Heart left ventricle (tissue), 13 donors: ENCODE data around the gene ARHGAP44.

Experiments
- POLR2A ChIP-seq, 2 donors: fragments of 450-650 bp; IDR thresholded peaks; one replicate each; pipeline ENCODE4 v1.6.1; 2017; ENCODE audit warnings: antibody characterized with exemption in 2 of 2, mild to moderate bottlenecking in 2 of 2, moderate library complexity in 2 of 2
- TF ChIP-seq, protein P1 (sequence below), 12 donors: fragments of 200-600 bp; sonication (generic) in 4 of 12; IDR thresholded peaks; one replicate each; pipeline versions ENCODE4 v1.5.0 to v1.8.0; 2018 to 2022; ENCODE audit warnings: antibody characterized with exemption in 12 of 12, mild to moderate bottlenecking in 5 of 12
- donor health status: ischemic (EF 13 %, LVEDD 7.1; RV severe dilation, severe dysfunction).
- donor health status: DM: no; HTN: yes; CAD: no.
- donor health status: DM: no; HTN: no; CAD: no.
- donor health status: ischemic (EF 25% LVEDD 6.9; RV normal size, moderate dysfunction).
- donor health status: ischemic (EF 25% LVEDD 5.7; RV mildly dilated, moderate dysfunction).
- donor health status: ischemic (EF 35%, LVEDD 5.7; RV mildly dilated, moderate dysfunction).
- donor health status: nonischemic (EF 11% LVEDD 7.7; RV severe dilation, severe dysfunction).
- donor health status: DM: yes; HTN: yes; CAD: no.
- donor health status: PGD.
- donor health status: ischemic (EF 29% LVEDD 5.4; RV normal size, mild dysfunction).
- donor health status: nonischemic (EF 23%, LVEDD 6.1; RV moderate dilation, normal function).

- TF ChIP-seq POLR2A (IDR thresholded peaks at IDR 0.05) = no peak
- TF ChIP-seq, protein P1, sequence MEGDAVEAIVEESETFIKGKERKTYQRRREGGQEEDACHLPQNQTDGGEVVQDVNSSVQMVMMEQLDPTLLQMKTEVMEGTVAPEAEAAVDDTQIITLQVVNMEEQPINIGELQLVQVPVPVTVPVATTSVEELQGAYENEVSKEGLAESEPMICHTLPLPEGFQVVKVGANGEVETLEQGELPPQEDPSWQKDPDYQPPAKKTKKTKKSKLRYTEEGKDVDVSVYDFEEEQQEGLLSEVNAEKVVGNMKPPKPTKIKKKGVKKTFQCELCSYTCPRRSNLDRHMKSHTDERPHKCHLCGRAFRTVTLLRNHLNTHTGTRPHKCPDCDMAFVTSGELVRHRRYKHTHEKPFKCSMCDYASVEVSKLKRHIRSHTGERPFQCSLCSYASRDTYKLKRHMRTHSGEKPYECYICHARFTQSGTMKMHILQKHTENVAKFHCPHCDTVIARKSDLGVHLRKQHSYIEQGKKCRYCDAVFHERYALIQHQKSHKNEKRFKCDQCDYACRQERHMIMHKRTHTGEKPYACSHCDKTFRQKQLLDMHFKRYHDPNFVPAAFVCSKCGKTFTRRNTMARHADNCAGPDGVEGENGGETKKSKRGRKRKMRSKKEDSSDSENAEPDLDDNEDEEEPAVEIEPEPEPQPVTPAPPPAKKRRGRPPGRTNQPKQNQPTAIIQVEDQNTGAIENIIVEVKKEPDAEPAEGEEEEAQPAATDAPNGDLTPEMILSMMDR (IDR thresholded peaks at IDR 0.05) = no peak
Measured at GRCh38 chr17:13025258-13025627, 235.9 kb downstream of the ARHGAP44 start.
